Astrocyte of the hippocampus (primary cell): Measurements from ENCODE around the gene DNAJC27.

Experiments used
- DNase-seq: peaks from one replicate; pipeline ENCODE4 v3.0.0; 2011; ENCODE audit warnings: low read depth, low spot score

The DNAJC27 gene

DNA sequence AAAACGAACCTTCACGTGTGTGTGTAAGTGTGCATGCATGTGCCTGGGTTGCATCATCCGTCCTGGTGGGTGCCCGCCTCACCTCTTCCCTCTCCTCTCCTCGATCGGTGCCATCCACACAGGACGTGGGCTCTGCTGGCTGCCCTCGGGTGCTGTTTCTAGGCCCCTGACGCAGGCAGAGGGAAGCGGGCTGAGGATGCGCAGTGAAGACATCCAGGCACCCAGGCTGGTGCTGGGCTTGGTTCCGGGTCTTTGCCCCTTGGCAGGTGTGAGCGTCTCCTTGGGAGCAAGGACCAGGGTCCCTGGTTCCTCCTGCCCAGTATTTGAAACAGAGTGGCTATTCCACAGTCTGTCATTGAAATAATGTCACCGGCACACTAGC, 45.5 kb downstream of the DNAJC27 start:
- DNase-seq: no peak

DNA sequence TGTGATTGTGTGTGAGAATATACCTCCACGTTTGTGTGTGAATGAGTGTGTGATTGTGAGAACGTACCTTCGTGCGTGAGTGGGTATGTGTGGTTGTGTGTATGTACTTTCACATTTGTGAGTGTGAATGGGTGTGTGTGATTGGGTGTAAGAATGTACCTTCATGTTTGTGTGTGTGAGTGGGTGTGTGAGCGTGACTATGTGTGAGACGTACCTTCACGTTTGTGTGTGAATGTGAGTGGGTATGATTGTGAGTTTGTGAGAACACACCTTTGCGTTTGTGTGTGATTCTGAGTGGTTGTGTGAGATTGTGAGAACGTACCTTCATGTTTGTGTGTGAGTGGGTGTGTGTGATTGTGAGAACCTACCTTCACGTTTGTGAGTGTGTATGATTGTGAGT, 45.9 kb downstream of the DNAJC27 start:
- DNase-seq: no peak

DNA sequence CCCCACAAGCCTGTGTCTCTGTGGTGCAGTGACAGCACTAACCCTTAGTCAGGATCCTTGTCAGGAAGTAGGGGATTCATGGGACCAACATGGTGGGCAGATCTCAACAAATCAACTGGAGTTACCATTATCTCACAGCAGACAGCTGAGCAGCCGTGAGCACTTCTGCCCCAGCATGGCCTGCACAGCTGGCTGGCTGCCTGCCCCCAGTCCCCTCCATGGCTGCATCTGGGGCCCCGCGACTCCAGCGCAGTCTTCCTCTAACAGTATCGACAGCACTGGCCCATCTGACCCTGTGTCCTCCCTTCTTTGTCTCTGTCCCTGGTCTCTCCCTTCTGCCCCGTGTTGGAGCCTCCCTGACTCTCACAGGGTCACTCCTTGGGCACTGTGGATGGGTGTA, 47.0 kb downstream of the DNAJC27 start:
- no peak for DNase-seq

DNA sequence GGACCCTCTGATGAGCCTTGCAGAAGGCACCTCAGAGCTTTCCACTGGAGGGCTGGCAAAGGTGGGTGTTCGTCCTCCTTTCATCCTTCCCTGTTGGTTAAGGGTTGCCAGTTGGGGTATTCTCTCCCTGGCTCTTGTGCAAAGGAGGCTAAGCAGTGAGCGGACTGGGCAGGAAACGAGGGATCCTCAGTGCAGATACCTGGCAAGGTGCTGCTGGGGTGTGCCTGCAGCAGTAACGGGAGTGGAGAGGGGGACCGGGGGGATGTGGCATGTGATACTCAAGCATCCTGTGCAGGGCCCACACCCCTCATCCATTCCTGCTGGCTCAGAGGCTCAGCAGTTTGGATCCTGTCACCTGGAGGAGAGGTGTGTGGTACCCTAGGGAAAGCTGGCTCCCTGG, 47.5 kb downstream of the DNAJC27 start:
- DNase-seq: no peak

DNA sequence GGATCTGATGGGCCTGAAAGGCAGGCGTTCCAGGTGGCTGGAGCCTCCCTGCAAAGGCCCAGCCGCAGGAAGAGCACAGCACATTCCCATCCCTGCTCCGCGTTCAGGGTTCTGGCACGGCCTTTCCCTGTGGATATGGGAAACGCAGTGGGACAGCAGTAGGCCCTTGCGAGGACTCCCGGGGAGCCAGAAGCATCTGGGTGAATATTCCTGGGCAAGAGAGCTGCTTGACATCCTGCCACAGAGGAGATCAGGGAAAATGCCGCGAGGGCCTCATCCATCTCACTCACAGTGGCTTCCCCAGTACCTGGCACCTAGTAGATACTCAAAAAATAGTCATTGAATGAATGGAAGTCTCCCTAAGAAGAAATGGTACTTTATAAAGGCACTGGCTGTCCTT, 48.6 kb downstream of the DNAJC27 start:
- no peak for DNase-seq

DNA sequence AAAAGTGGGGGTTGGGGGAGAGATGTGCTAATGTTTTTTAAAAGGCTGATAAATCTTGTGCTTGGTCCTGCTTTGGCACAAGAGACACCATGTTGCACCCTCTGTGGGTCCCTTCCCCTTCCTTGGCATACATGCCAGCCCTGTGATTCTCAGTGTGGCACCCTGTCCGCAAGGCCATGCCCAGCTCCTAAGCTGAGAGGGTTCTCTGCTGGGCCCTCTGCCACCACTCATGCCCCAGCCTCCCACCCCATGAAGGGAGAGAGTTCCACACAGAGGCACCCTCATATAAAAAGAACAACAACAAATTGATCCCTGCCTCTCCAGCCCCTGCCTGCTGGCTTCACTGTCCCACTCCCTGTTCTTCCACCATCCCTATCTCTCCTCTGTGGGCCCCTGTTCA, 49.2 kb downstream of the DNAJC27 start:
- no peak for DNase-seq

DNA sequence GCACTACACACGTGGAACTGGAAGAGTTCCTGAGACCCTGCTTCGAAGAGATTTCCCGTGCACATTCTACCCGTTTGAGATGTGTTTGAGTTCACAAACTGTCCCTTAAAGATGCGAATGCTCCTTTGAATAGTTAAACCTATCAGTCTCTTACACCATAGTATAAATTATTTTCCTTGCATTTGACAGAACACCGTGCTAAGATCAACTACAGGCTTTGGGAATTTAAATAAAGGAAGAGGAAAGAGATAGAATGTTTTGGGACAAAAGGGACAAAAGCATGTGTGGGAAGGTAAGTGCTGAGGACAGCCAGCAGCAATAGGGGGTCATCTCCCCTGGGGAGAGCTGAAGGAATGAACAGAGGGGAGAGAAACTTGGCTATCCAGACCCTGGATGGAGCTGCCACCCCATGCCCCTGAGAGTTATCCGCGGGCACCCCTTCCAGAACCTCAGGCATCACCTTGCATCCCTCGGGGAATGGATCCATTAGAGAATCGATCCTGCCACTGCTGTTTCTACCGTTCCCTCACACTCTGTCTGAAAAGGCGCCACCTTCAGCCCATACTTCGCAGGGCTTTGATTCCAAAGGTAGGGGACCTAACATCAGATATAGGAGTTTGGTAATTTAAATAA, 50.8 kb downstream of the DNAJC27 start:
- DNase-seq: no peak

DNA sequence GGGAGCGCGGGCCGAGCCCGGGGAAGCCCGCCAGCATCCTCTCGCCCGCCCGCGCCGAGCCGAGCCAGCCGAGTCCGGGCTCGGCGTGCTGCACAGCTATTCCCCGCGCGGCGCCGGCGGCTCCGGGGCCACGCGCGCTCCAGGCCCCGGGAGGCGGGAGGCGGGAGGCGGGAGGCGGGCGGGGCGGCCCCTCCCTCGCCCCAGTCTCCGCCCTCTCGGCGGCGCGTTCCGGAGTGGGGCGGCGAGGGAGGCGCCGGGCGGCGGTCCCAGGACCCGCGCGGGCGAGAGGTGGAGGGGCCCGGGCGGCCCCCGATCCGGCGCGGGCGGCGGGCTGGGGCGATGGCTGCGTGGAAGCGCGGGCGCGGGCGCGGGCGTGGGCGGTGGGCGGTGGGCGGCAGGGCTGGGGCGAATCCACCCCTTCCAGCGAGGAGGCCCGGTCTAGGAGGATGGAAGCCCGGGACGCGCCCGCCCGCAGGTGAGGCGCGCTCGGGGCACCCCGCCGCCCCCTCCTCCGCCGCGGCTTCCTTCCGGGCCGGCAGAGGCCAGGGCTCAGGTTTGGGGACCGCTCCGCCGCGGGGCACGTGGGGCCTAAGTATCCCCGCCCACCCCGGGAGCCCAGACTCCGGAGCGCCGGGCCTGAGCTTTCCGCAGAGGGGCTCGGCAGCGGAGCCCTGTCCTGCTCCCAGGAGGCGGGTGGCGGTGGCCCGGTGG, 51.5 kb downstream of the DNAJC27 start, which contains the start of gene ADCY3:
Gene ADCY3, minus strand, starts transcription at position 140 of the 711 bp plus-strand sequence. CDS start 1,250 bp downstream, outside the sequence.
- DNase-seq: peak; percentile 49

DNA sequence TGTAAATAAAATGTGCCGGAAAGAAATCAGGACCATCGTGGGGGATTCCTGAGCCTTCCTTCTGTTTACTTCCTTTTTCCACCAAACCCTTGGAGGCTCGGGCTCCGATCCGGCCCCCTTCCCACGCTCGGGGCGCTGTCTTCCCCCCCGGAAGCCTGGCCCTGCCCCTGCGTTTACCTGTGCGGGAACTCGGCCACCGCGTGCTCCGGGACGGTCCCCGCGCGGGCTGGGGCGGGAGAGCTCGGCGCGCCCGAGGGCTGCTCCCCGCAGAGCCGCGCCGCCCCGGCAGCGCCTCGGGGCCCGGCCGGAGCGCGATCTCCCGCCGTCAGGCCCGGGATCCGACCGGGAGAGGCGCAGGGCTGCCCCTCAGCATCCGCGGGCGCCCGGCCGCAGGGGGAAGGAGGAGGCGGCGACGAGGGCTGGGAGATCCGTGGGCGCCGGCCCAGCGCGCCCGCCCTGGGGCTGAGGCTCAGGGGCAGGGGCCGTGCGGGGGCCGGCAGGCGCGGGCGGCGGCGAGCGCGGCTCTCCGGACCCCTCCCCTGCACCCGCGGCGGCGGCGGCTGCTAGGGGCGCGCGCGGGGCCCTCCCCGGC, 52.2 kb downstream of the DNAJC27 start:
- DNase-seq: peak; percentile 71

DNA sequence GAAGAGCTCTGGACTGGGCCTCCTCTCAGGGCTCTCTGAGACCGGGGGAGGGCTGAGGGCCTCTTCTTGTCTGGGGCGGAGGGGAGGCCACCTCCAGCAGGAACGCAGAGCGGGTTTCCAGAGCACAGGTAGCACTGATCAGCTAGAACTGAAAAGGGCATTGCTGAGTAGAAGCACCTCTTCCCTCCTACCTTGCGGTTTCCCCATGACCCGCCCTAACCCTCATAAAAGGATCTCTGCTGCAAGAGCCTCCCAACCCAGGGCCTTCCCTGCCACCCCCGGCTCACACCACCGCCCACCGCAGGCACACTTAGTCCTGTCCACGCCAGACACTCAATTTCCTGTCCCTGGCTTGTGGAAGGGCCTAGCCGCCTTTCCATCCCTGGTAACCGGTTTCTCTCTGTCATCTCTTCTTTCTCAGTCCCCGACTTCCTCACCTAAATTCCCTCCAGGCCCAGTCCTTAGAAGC, 52.7 kb downstream of the DNAJC27 start:
- peak; percentile 31 for DNase-seq

DNA sequence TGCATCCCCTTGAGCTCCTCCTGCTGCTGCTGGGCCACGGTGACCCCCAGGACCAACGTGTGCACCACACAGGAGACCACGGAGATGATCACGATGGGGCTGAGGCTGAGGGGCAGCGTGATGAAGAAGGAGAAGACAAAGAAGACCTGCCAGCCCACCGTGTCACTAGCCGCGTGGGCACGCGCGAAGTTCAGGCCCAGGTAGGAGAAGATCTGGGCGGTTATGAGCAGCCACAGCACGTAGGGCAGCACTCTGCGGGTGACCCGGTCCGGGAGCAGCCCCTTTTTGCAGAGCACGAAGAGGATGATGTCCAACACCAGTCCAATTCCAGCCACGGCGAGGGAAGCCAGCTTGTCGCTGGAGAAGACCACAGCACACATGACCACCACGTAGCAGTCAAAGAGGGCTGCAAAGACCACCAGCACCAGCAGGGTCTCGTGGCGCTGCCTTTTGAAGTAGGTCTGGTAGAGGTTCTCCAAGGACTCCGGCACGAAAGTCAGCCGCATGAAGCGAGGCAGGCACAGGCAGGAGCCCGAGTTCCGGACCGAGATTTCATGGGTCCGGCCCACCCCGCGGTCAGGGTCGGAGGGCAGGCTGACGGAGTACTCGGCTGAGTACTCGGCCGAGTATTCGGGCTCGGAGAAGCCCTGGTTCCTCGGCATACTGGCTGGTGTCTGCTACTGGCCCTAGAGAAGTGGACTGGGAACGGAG, 53.3 kb downstream of the DNAJC27 start:
- no peak for DNase-seq

DNA sequence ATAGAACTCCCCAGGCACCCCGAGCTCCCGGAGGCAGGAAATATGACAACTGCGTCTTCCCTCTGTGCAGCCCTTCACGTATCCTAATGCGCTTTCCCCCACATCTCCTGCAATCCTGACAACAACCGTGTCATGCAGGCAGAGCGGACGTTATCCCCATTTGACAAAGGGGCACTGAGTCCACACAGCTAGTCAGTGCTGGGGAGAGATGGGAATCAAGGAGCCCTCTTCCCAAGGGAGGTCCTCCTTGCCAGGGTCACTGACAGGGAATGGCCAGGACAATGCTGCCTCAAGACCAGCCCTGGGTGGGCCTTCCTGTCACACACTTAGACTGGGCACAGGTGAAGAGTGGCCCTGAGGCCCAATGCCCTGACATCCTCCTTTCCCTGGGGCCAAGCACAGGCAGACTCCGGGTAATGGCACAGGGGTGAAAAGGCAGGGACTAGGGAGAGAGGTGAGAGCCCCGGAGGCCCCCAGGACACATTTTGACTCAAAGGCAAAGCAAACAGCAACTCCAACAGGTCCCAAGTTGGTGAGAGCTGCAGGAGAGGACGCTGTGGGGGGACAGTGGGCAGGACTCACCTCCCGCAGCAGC, 53.9 kb downstream of the DNAJC27 start:
- DNase-seq: no peak

DNA sequence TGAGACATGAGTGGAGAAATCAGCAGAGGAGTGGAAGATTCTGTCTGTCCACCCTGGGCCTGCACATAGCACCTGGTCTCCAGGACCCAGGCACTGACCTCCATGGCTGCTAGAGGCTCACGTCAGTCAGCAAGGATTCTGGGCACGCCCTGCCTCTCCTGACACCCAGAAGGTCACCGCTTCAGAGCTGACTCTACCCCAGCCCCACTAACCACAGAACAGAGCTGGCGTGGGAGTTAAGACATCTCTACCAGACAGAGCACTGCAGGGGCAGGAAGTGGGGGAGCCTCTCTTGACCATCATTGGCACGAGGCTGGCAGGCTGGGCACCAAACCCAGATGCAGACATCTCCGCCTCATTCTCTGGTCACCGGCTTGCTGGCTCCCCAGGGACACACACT, 54.7 kb downstream of the DNAJC27 start:
- DNase-seq: no peak

DNA sequence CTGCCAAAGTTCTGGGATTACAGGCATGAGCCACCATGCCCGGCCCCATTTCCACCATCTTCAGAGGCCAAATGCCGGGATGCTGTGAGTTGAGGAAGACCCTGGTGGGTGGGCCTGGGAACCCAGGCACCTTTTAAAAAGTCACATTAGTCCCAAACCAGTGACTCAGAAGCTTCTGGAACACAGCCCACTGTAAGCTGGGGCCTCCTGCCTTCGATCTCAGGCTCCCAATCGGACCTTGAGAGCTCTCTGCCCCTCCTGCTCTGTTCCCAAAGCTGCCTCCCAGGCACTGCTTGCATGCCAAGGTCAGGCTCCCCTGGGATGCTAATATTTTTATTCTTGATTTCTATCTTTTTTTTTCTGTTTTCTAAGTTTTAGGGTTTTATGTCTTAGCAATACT, 56.0 kb downstream of the DNAJC27 start:
- no peak for DNase-seq

DNA sequence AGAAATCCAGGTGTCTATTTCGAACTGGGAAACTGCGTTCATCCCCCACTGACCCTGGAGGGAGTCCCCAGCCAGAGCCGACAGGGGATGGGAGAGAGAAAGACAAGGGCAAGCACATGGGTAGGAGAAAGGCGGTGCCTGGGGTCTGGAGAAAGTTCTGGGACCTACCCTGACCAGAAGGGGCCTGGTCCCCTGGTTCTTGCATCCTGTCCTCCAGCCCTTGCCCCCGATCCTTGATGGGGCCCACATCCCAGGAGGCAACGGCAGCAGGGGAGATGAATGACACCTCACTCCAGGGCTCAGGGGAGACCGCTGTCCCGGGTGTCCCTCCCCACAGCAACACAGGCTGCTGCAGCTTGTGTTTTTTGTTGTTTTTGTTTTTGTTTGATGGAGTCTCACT, 56.6 kb downstream of the DNAJC27 start:
- no peak for DNase-seq

DNA sequence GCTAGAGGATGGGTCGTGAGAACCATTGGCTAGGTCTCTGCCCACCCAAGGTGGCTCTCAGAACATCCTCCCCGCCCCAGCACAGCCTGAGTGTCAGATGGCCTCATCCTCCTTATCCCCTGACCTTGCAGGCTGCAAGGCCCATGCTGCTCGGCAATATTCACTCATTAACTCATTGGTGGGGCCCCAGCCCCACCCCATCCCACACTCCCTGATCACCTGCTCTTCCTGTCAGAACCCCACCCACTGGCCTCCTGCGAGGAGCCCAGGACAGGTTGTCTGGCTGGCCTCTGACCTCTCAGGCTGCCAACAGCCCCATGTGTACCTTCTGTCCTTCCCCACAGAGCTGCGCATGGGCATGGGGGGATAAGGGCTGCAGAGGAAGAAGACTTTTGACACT, 57.0 kb downstream of the DNAJC27 start:
- no peak for DNase-seq

DNA sequence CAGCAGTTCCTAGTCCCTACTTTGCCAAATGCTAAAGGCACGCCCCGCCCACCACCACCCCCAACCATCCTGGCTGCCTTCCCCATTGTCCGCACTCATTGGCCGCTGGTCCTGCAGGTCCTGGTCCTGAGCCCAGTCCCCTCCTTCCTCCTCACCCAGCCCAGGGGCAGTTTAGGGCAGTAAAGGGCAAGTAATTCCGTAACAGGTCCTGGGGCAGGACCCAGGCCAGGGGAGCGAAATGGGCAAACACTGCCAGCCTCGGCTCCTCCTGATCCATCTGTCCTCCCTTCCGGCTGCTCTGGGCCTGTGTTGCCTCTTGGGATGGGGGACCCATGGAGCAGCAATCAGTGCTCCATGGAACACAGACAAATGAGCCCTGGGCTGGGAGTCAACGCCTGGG, 57.8 kb downstream of the DNAJC27 start:
- no peak for DNase-seq

DNA sequence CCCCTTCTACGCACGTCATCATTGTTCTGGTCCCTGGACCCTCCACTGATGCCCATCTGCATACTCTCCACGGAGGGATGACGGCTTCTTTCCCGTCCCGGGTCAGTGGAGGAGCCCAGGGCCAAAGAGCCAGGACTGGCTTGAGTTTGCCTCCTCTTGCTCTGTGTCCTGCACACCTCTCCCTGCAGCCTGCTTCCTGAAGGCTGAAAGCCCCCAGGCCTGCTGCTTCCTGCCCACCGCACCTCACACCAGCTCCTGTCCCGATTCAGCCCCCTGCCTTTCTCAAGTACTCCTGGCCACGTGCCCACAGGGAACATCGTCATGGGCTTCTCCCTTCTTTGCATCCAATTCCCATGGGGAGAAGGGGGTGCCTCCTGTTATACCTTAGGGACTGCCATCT, 58.8 kb downstream of the DNAJC27 start:
- no peak for DNase-seq

DNA sequence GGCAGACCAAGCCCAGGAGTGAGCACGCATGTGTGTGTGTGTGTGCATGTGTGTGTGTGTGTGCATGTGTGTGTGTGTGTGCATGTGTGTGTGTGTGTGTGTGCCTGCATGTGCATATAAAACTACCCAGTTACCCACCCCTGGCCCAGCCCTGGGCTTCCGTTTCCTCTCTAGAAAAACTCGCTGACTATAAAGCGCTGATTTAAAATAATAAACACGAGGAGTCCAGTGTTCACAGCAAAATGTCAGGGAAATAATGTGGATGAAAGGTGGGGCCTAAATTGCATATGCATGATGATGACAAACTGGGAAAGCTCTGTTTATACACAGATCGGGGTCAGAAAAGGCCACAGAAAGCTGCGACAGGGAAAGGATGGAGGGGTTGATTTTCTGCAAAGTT, 59.2 kb downstream of the DNAJC27 start:
- no peak for DNase-seq

DNA sequence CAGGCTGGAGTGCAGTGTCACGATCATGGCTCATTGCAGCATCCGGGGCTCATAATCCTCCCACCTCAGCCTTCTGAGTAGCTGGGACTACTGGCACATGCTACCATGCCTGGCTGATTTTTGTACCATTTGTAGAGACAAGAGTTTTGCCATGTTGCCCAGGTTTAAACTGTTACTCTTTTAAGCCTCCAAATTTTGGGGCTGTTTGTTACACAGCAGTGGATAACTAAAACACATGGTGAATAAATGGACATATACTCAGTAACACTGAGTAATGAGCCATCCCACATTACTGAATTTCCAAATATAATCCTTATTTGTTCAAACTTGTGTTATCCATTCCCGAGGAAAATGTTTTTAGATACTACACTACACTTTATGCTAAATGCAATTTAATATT, 61.5 kb downstream of the DNAJC27 start:
- no peak for DNase-seq

DNA sequence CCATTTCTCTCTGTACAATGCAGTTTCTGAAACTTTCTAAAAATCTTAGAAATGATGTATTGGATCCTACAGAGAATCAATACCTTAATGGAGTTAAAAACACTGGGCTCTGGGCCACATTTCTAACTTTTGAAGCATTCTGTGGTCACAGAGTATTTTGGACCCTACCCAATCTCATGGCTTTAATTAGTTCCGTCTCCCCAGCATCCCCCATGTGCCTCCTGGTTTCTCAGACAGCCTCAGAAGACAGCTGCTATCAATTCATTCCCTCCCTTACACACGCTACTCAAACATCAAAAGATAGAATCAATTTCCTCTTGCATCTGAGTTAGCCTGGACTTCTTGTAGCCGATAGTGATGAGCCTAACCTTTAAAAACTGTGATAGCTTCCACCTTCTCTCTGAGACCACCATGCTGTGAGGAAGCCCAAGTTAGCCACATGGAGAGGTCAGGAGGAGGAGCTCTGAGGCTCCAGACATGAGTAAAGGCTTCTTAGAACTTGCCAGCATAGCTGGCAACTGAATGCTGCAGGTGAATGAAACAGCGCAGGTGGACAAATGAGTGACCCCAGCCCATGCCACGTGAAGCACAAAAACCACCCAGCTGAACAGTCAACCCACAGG, 62.1 kb downstream of the DNAJC27 start:
- DNase-seq: peak; percentile 61
